Islet precursor cell (in vitro differentiated cells): ENCODE data around the gene DNAH5.

Experiments used
- DNase-seq: peaks from one replicate; pipeline ENCODE4 v3.0.0-alpha.2; 2018

Gene DNAH5

DNA sequence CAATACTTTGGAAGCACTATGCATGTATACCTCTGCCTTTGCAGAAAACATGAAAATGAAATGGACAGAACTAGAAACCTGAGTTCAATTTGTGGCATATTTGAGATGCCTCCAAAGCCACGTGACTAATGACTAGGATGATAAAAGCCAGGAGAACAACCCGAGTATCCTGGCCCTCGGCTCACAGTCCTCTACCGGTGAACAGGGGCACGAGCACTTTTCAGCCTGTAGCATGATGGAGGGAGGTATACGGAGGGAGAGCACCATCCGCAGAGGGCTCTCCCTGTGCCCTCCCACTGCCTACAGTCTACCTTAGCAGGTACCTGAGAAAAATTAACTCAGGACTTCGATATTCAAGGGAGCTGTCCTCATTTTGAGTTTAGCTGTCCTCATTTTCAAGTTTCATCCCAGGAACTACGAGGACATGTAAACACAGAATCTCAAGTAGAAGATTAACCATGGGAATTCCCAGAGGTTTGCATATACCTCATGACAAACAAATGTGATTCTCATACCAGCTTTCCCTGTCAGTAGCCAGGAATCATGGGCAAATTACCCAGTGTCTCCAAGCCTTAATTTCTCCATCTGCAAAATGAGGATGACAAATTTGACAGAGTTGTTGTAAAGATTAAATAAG lies 249.3 kb downstream of the DNAH5 start:
- no peak for DNase-seq

DNA sequence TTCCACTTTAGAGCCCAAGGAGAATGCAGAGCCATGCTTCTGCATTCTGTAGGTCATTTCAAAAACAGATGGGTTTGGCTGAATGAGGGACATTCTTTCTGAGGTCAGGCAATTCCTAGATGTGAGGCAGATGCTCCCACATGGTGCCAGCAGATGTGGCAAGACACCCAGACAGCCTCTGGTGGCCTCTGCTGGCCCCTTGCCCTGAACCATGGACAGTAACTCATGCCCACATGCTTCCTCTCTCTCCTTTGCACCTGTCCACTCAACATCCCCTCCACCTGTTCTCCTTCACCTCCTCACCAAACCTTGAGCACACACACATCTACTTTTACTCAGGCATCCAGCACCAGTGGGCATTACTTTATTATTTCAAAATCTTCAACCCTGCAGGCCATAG lies 252.3 kb downstream of the DNAH5 start:
- DNase-seq, result no peak

DNA sequence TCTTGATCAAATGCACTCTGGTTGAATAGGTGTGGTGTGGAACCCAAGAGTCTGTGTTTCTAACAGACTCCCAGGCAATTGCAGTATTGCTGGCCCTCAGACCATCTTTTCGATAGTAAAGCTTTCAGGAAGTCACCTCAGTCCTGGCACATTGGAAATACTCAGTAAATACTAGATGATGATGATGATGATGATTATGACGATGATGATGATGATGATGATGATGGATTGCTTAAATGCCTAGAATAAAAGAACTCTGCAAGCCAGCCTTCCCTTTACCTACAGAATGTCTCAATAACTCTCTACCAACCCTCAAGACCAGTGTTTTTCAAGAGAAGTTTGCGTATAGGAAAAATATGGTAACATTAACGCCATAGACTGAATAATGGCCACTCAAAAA lies 268.0 kb downstream of the DNAH5 start:
- DNase-seq, result no peak

DNA sequence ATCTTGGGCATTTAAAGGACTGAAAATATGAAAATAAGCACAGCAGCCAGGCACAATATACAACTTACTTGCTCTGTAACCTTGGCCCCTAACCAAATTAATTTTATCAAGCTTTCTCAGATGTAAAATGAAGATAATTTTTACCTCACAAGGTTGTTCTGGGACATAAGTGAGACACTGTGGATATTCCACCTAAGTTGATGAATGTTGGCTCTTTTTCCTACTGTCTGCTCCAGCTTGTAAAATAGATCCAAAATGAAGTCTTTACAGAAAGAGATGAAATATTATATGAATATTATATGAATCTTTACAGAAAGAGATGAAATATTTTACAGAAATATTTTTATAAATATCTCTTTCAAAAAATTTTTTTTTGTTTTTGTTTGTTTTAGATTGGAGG lies 270.1 kb downstream of the DNAH5 start:
- DNase-seq, result no peak

DNA sequence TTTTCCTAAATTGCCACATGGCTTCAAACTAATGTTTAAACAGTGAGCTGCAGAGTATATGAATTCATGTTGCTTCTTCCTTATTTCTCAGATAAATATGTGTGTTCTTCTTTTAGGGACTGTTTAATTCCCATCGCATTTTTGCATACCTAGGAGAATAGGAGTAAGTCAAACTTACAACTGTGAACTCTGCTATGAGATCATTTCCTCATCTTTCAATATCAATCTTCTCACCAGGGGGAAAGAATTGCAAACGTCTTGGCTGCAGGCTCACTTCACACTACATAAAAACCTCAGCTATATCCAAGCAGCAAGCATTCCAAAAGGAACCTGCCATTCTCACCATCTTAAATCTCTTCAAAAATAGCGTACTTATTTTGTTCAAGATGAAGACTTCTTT lies 271.0 kb downstream of the DNAH5 start:
- DNase-seq, result no peak

DNA sequence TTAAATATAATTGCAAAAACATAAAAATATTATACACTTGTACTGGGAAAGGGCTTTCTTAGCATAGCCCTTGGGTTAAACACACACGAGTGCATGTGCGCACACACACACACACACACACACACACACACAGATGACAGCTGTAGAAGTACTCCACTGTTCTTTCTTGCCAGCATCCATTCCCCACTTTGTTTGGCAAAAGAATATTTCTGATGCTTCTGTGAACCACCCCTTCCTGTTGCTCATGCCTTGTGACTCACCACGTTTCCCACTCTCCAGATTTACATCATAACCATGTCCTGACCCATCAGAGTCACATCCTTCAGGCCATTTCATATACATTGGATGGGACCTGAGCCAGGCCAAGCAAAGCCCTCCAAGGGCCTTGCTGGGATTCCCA lies 280.1 kb downstream of the DNAH5 start:
- DNase-seq, result no peak

DNA sequence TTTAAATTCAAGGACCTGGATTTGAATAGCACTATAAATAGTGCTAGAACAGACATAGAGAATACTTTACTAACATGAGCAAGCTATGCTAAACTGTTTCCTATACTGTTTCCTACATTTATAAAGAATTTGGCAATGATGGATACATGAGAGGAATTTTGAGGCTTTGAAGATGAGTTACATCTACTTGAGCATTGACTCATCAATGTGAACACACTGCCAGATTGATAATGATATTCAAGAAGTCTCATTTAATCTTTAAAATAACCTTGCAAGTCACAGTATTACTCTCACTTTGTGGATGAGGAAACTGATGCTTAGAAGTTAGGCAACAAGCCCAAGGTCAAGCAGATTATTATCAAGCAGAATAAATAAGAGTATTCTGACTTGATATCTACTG lies 281.9 kb downstream of the DNAH5 start:
- no peak for DNase-seq

DNA sequence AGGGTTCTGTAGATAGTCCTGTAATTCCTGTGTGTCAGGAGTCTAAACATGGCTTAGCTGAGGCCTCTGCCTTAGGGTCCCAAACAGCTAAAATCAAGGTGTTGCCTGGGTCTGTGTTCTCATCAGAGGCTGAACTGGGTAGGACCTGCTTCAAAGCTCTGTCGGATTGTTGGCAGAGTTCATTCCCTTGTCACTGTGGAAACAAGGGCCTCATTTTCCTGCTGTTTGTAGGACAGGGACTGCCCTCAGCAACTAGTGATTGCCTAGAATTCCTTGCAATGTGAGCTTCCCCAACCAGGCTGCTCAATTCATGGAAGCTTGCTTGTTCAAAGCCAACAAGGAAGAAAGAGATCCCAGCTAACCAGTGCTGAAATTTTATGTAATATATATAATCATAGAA lies 283.2 kb downstream of the DNAH5 start:
- no peak for DNase-seq

DNA sequence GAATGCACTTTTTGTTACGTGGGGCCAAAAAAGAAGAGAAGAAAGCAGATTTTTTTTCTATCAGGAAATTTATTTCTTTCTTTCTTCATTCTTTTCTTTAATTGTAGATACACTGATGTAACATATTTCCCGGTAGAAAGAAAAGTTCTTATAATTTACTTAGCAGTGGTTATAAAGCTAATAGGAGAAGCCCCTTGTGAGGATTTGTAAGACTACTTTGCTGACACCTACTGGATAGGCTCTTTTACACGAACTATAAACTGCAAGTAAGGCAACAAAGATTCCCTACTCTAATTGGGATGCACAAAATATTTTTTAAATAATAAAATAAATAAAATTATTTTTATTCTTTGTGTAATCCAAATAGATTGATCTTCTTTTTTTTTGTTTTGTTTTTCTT lies 284.4 kb downstream of the DNAH5 start:
- DNase-seq, result no peak

DNA sequence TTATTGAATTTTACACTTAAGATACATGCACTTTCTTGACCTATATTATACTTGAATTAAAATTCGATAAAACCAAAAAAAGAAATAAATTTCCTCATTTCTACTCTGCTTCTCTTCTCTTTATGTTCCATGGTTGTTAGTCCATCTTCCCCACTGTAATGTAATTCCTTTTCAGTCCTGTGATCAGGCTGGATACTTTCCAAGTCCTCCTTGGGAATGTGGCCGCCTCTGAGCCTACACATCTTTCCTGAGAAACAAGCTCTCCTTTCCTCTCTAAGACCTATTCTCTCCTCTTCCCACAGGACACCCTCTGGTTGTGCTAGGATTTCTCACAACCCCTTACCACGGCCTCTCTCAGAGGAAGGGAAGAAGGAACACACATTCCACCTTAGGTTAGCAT lies 285.1 kb downstream of the DNAH5 start:
- DNase-seq, result no peak

DNA sequence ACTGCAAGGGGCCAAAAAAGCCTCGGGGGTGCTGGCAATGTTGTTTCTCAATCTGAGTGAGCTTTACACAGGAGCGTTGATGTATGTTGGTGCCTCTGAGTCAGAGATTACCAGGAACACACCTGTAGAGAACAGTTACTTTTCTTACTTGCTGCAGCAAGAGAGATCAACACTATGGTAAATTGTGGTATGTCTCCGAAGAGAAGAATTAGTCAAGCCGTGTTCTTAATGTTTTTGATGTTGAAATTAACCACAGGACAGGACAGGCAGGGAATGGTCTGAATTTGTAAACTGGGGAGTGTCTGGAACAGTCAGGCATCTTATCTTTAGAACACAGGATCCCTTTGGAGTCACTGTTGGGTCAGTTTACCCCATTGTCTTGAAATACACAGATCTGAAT lies 285.7 kb downstream of the DNAH5 start:
- DNase-seq, result no peak

DNA sequence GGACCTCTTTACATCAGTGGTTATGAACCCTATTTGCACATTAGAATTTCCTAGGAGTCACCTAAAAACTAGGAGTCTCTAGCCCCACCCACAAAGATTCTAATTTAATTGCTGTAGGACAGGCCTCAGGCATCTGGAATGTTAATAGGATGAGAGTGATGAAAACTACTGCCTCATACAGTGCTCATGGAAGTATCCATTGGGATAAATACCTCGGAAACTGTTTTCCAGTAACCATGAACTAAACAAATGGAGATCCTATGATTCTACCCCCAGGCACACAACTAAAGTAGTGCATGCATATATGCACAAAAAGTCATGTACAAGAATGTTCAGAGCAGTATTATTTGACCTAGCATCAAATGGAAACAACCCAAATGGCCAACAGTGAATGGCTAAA lies 286.3 kb downstream of the DNAH5 start:
- DNase-seq, result no peak

DNA sequence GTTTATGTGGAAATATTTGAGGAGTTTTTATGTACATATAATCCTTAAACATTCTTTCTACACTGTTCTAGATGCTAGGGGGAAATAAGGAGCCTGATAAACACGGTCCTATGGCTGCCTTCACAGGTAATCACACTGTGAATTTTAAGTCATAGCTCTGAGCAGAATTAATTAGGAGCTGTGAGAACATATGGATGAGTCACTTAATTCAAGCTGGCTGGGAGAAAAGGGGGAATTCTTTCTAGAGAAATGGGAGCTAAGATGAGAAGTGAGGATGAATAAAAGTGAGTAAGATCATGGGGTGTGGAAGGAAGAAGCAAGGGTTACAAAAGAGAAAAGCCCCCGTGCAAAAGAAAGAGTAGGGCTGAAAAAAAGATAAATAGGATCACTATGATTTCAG lies 290.8 kb downstream of the DNAH5 start:
- DNase-seq, result no peak

DNA sequence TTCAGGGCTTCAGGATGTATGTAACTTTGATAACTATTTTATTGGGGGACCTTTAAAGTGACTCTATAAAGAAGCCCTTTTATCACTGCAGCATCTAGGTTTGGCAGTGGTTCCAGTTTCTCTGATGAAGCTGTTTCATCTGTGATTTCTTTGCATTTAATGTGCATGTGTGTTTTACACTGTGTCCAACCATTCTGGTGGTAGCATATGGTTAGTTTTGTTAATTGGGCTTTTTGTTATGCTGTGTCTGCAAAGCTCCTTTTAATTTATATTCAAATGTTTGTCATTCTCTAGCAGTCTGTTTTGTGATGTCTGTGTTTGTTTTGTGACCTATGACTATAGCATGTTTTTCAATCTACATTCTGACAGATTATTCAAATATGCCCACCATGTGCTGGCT lies 294.8 kb downstream of the DNAH5 start:
- DNase-seq, result no peak

DNA sequence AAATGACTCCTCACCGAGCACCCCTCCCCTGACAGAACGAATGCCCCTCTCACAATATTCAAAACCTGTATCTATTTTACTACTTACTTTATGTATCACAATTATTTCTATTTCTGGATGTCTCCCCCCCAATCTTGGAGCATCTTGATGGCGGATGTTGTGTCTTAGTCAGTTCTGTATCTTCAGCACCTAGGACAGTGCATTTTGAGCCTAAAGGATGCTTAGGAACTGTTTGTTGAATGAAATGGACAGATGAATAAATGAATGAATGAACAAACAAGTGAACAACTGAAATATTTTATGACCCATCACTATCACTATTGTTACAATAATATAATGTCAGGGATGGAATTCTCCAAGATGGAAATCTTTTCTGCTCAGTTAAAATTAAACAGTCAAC lies 295.7 kb downstream of the DNAH5 start:
- DNase-seq, result no peak

DNA sequence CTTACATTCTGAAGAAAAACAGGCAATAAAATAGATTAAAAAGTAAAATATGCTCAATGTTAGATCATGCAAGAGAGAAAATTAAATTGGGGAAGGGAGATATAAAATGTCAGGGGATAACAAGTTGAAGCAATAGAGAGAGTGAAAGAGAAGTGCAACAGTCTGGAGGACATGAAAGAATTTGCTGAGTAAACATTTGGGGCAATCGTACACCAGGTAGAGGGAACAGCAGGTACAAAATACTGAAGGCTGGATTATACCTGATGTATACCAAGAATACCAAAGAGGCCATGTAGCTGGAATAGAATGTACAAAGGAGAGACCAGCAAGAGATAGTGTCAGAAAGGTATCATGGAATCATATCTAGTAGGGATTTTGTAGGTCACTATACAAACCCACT lies 300.8 kb downstream of the DNAH5 start:
- DNase-seq, result no peak

DNA sequence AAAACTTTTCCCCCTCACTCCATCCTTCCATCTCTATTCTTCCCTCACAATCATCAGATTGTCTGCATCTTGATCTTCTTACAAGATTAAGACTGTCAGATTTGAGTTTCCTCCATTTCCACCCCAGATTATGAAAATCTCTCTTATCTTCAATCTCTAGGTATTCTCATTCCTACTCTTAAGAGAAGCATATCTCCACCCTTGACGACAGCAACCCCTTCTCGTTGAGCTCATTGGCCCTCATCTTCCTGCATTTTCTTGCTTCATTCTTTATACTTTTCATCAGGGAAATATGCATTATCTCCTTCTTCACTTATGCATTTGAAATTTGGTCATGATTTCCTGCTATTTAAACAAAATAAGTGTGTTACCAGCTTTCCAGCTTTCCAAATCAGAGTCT lies 301.3 kb downstream of the DNAH5 start:
- DNase-seq, result no peak
